ENCODE data around the gene UBE2I. TPM values are rescaled to one million over a fixed set of nuclear protein-coding genes. Genes with fewer than 3 reads are reported as not detected.
"Not testable (repeated sequence)": the region's sequence is repeated elsewhere in the genome, so short reads cannot be mapped to it uniquely, and the experiment has no call there.

UBE2I gene
- total RNA-seq, 1 experiment from 2014 or later: 198 TPM

DNA sequence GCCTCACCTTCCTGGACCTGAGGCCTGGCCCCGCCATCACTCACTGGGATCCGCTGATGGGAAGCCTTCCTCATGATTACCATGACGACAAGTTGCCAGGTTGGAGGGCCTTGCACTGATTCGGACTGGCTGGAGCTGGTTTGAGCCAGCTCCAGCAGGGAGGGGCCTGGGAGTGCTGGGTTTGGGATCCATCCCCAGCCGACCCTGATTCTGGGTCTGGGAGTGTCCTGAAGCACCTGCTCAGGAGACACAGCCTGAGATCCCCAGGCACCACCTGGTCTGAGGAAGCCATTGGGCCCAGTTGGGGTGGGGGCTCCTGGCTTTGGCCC lies 18.1 kb downstream of the UBE2I start:
- no peak overlapping the region for H3K27ac ChIP-seq (ENCODE audit: low read length)
- ChIA-PET POLR2A (no interaction called here), CTCF (no interaction called here)
- in situ Hi-C loops (cut with HindIII; ENCODE audit: low pct_unique_long_range_greater_than_20kb, low sequenced_read_pairs) (no loop called here), intact Hi-C loops (cut with micrococcal nuclease; ENCODE audit: unreplicated experiment) (no loop called here)
- H3K9me3 ChIP-seq (ENCODE audit: control insufficient read depth, insufficient read depth, low read depth, low read length): no peaks in the 10 kb centered on the region
- ATAC-seq (no peak), DNase-seq (ENCODE audit: low read depth, low spot score) (no peak)
- no peaks in the 10 kb centered on the region for H3K36me3 ChIP-seq (ENCODE audit: control insufficient read depth, insufficient read depth, low read length)
- H3K4me3 ChIP-seq (ENCODE audit: low read depth in 2 of 2, low read length in 2 of 2): no peak overlapping the region
- peaks cover 13% of the 10 kb centered on the region for H3K4me1 ChIP-seq (ENCODE audit: control insufficient read depth, insufficient read depth, low read length)
- no TSS peak for BruUV-seq (replicated peaks)
- TF ChIP-seq CTCF (IDR thresholded peaks at IDR 0.05): no peak
- TF ChIP-seq TCF7L2 (IDR thresholded peaks at IDR 0.05; ENCODE audit: low read depth, low read length): no peak
- no peak for TF ChIP-seq POLR2AphosphoS5 (IDR thresholded peaks at IDR 0.05; ENCODE audit: low read depth, low read length)
- no peak for TF ChIP-seq SIN3A (IDR thresholded peaks at IDR 0.05; ENCODE audit: borderline replicate concordance, insufficient read depth, low read depth, low read length)
- TF ChIP-seq, protein P1, sequence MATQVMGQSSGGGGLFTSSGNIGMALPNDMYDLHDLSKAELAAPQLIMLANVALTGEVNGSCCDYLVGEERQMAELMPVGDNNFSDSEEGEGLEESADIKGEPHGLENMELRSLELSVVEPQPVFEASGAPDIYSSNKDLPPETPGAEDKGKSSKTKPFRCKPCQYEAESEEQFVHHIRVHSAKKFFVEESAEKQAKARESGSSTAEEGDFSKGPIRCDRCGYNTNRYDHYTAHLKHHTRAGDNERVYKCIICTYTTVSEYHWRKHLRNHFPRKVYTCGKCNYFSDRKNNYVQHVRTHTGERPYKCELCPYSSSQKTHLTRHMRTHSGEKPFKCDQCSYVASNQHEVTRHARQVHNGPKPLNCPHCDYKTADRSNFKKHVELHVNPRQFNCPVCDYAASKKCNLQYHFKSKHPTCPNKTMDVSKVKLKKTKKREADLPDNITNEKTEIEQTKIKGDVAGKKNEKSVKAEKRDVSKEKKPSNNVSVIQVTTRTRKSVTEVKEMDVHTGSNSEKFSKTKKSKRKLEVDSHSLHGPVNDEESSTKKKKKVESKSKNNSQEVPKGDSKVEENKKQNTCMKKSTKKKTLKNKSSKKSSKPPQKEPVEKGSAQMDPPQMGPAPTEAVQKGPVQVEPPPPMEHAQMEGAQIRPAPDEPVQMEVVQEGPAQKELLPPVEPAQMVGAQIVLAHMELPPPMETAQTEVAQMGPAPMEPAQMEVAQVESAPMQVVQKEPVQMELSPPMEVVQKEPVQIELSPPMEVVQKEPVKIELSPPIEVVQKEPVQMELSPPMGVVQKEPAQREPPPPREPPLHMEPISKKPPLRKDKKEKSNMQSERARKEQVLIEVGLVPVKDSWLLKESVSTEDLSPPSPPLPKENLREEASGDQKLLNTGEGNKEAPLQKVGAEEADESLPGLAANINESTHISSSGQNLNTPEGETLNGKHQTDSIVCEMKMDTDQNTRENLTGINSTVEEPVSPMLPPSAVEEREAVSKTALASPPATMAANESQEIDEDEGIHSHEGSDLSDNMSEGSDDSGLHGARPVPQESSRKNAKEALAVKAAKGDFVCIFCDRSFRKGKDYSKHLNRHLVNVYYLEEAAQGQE (IDR thresholded peaks at IDR 0.05; ENCODE audit: insufficient read depth in 1 of 2, low read depth in 2 of 2, low read length in 1 of 2): no peak
- no peaks in the 10 kb centered on the region for H3K27me3 ChIP-seq (ENCODE audit: control insufficient read depth, insufficient read depth, low read length)

DNA sequence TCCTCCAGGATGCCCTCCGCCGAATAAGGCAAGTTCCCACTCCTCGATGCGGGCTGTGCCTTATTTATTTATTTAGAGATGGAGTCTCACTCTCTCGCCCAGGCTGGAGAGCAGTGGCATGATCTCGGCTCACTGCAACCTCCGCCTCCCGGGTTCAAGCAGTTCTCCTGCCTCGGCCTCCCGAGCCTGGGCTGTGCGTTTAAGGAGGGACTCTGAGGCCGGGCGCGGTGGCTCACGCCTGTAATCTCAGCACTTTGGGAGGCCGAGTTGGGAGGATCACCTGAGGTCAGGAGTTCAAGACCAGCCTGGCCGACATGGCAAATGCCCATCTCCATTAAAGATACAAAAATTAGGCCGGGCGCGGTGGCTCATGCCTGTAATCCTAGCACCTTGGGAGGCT lies 18.7 kb downstream of the UBE2I start:
- H3K27ac ChIP-seq (ENCODE audit: low read length); DNase-seq (ENCODE audit: low read depth, low spot score); H3K27me3 ChIP-seq (ENCODE audit: control insufficient read depth, insufficient read depth, low read length); CTCF ChIA-PET; H3K36me3 ChIP-seq (ENCODE audit: control insufficient read depth, insufficient read depth, low read length); BruUV-seq (replicated peaks); in situ Hi-C loops (cut with HindIII; ENCODE audit: low pct_unique_long_range_greater_than_20kb, low sequenced_read_pairs); POLR2A ChIA-PET; intact Hi-C loops (cut with micrococcal nuclease; ENCODE audit: unreplicated experiment); ATAC-seq; H3K9me3 ChIP-seq (ENCODE audit: control insufficient read depth, insufficient read depth, low read depth, low read length); H3K4me3 ChIP-seq (ENCODE audit: low read depth in 2 of 2, low read length in 2 of 2): not testable (repeated sequence)
- H3K4me1 ChIP-seq (ENCODE audit: control insufficient read depth, insufficient read depth, low read length): peaks cover 17% of the 10 kb centered on the region

GRCh38 chr16:1328961-1329360 lies 19.5 kb downstream of the UBE2I start:
- POLR2A ChIA-PET; intact Hi-C loops (cut with micrococcal nuclease; ENCODE audit: unreplicated experiment); ATAC-seq; H3K27ac ChIP-seq (ENCODE audit: low read length); H3K4me3 ChIP-seq (ENCODE audit: low read depth in 2 of 2, low read length in 2 of 2); H3K27me3 ChIP-seq (ENCODE audit: control insufficient read depth, insufficient read depth, low read length); H3K36me3 ChIP-seq (ENCODE audit: control insufficient read depth, insufficient read depth, low read length); BruUV-seq (replicated peaks); DNase-seq (ENCODE audit: low read depth, low spot score); CTCF ChIA-PET; H3K9me3 ChIP-seq (ENCODE audit: control insufficient read depth, insufficient read depth, low read depth, low read length); in situ Hi-C loops (cut with HindIII; ENCODE audit: low pct_unique_long_range_greater_than_20kb, low sequenced_read_pairs): not testable (repeated sequence)
- H3K4me1 ChIP-seq (ENCODE audit: control insufficient read depth, insufficient read depth, low read length): peaks cover 17% of the 10 kb centered on the region
